Mammary epithelial cell (primary cell): ENCODE results near the gene PRRC2C.

Source experiments
- CTCF ChIP-seq, 2 donors: IDR thresholded peaks in 1 of 2; conservative IDR thresholded peaks in 1 of 2; 2 replicates each; pipeline ENCODE4 v1.5.1; 2011 to 2012; ENCODE audit warnings: inconsistent platforms in 2 of 2, low read length in 2 of 2, mild to moderate bottlenecking in 2 of 2, control low read depth in 1 of 2, low read depth in 1 of 2; ENCODE audit not compliant: insufficient read depth in 1 of 2; ENCODE audit errors: extremely low read depth in 1 of 2
- EZH2 ChIP-seq: IDR thresholded peaks from 2 replicates; pipeline ENCODE4 v1.6.1; 2012; ENCODE audit warnings: low read length, inconsistent platforms, borderline replicate concordance

GRCh38 chr1:171513743-171514142, 28.4 kb downstream of the PRRC2C start:
- TF ChIP-seq CTCF (conservative IDR thresholded peaks at IDR 0.05 in 1 of 2, IDR thresholded peaks at IDR 0.05 in 1 of 2; ENCODE audit: extremely low read depth in 1 of 2, insufficient read depth in 1 of 2, low read depth in 1 of 2, low read length in 2 of 2) (no peak), EZH2 (no peak)
